Stimulated activated CD4-positive, alpha-beta T cell treated with anti-CD3 and anti-CD28 coated beads, Interleukin-4, amount 100 ng/mL, for 1 hour (primary cell): ENCODE results near the gene NPHS1.
"Not testable (repeated sequence)": the region's sequence is repeated elsewhere in the genome, so short reads cannot be mapped to it uniquely, and the experiment has no call there.

Experiments
- DNase-seq: peaks from one replicate; pipeline ENCODE4 v3.0.0-alpha.2; 2020

Gene NPHS1

GRCh38 chr19:35811317-35812219, 40.7 kb downstream of the NPHS1 start:
- DNase-seq = no peak

GRCh38 chr19:35807633-35808032, 44.7 kb downstream of the NPHS1 start:
- no peak for DNase-seq

GRCh38 chr19:35806597-35806996, 45.7 kb downstream of the NPHS1 start:
- no peak for DNase-seq

GRCh38 chr19:35805526-35806102, 46.7 kb downstream of the NPHS1 start:
- DNase-seq = no peak

- no peak for DNase-seq
These were observed 50.5 kb downstream of the NPHS1 start for GRCh38 chr19:35801828-35802227.

- DNase-seq = no peak
These were observed 54.6 kb downstream of the NPHS1 start for GRCh38 chr19:35797663-35798062.

GRCh38 chr19:35796645-35797542, 55.4 kb downstream of the NPHS1 start:
- no peak for DNase-seq

- DNase-seq = not testable (repeated sequence)
These were observed 56.7 kb downstream of the NPHS1 start for GRCh38 chr19:35795564-35795963.

- DNase-seq = no peak
These were observed 58.7 kb downstream of the NPHS1 start for GRCh38 chr19:35793381-35794165.

GRCh38 chr19:35792888-35793287, 59.4 kb downstream of the NPHS1 start:
- no peak for DNase-seq

GRCh38 chr19:35792312-35792711, 60.0 kb downstream of the NPHS1 start:
- DNase-seq = no peak

- DNase-seq = no peak
These were observed 60.5 kb downstream of the NPHS1 start for GRCh38 chr19:35791814-35792279.

- DNase-seq = no peak
These were observed 61.1 kb downstream of the NPHS1 start for GRCh38 chr19:35790981-35791813.

GRCh38 chr19:35789978-35790944, 62.0 kb downstream of the NPHS1 start:
- DNase-seq = no peak

- no peak for DNase-seq
These were observed 62.9 kb downstream of the NPHS1 start for GRCh38 chr19:35789195-35789977.

GRCh38 chr19:35788205-35788960, 63.9 kb downstream of the NPHS1 start:
- no peak for DNase-seq

GRCh38 chr19:35787227-35787799, 65.0 kb downstream of the NPHS1 start:
- DNase-seq = no peak
